Fibroblast of skin of back (primary cell): ENCODE results near the gene SLC1A4.

Source experiments
- DNase-seq: peaks from one replicate; pipeline ENCODE4 v3.0.0-alpha.2; 2013

The SLC1A4 gene

DNA sequence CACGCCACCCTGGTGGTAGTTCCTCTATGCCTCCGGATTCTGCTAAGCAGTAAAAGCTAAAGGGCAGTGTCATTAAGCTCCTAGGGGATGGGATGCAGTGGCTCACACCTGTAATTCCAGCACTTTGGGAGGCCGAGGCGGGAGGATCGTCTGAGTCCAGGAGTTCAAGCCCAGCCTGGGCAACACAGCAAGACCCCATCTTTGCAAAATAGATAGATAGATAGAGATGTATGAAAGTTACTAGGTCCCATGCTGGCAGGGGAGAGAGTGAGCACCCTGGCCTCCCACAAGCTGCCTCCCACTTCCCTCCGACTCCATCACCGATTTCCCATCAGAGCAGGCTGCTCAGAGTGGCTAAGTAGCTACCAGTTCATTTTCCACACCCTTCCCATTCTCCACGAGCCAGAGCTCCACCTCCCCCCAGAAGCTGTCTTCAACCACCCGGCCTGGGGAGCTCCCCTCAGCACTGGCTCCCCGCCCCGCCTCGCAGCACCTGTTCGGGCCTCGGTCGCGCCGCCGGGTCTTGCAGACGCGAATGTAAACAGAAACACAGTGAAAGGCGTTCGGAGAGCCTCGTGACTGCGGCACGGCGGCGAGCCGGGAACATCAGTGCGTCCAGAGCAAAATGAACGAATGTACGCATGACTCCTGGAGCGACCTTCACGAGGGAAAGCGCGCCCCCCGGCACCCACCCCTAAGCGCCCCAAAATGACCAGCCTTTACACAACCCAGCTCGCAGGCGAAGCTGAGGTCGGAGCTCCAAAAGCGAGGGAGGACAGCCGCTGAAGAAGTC lies 66.4 kb downstream of the SLC1A4 start:
- DNase-seq: no peak

- DNase-seq: peak; percentile 96
Observed at GRCh38 chr2:65056215-65057053, 67.2 kb downstream of the SLC1A4 start, which contains the start of gene CEP68. CEP68 (plus strand) TSS chr2:65056416; CDS start chr2:65069445, 13,029 bp downstream.

DNA sequence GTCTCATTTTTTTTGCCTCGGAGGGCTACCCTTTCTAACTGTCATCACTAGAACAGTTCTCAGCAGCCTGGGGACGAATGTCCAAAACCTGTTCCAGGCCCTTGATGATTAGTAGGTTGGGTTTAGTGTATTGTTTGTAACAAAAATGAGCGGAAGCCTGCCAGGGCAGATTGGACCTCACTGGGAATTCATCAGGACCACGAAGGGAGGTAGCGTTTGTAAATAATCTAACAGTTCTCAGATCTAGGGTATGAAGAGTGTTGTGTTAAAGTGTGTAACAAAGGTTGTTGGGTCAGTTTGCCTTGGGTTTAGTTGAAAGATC lies 67.8 kb downstream of the SLC1A4 start:
- no peak for DNase-seq

- peak; percentile 27 for DNase-seq
Observed at GRCh38 chr2:65057391-65058052, 68.3 kb downstream of the SLC1A4 start.

- no peak for DNase-seq
Observed at GRCh38 chr2:65059071-65059470, 69.9 kb downstream of the SLC1A4 start.

DNA sequence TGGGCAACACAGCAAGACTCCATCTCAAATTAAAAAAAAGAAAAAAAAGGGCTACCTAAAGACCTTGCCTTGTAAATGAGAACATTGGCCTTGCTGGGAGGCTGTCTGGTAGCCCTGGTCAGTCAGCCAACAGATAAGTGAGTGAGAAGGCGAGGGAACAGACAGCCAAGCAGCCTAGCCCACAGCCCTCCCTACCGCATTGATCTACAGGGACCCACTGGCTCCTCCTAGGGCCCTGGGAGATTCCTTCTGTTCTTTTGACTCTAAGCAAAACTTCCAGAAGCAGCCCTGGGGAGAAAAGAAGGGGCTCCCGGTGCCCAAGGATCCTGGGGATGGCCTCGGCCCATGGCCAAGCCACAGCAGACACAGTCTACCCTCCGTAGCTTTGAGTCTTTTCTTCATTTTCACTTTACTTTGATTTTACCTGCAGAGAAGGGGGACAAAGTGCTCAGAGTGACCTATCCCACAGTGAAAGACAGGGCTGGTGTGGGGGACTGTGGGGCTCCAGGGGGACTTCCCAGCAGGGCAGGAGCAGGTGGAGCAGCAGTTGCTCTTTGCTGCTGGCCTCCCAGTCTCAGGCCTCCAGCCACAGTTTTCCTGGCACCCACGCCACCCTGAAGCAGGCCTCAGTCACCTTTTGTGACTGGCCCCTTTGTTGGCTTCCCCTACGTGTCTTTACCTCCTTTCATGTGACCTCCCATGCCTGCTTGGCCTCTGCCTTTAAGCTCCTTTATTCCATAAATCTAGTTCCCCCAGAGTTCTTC lies 72.1 kb downstream of the SLC1A4 start:
- DNase-seq: no peak

DNA sequence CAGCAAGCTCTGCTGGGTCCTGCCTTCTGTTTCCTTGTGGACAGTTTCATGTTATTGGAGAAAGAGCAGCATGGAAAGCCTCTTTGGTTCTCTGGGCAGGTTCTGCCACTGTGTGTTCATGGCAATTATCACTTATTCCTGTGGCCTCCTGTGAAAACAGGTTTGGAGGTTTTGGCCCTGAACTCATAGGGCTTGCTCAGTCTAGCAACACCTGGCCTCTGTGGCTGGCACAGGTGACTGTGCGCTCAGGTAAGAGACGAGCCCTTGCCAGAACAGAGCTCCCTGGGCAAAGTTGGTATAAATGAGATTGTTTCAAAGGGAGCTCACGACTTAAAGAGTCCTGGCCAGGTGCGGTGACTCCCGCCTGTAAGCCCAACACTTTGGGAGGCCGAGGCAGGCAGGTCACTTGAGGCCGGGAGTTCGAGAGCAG lies 72.7 kb downstream of the SLC1A4 start:
- DNase-seq: no peak

DNA sequence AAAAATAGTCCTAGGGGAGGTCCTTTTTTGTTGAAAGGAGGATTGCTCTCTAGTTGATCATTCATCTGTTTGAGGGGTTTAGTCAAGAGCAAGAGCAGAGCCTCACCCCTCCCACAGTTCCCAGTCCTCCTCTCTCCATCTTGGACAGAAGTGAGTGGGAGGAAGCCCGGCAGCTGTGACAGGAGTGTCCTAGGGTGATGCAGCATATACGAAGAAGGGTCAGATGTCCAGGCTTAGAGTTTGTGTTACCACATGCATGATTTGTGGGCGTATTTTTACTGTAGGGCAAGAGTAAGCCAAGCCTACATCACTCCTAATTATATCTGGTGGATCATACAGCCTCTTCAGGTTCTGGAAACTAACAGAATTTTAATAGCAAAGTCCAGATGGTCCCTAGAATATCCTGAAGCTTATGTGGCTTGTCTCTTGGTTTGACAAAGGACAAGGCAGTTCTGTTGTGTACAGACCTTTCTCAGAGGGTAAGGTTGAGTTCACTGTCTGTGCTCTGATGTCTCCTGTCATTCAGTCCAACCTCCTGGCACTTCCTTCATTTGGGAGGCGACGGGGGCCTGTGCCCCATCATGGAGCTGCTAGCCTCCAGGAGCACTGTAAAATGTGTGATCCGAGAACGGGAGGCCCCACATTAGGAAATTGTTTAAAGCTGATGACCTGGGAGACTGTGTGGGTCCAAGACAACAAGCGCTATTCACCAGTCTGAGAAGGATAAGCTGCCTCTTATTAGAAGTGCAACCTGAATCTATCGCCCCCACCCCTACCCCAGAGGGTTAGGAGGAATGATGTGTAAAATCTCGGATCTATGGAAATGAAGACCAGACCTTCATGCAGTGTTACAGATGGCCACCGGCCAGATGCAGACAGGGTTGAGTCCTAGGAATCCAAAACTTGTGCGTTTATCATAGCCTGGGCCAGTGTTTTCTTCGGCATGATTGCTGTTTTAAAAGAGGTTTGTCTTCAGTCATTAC lies 73.9 kb downstream of the SLC1A4 start:
- DNase-seq: no peak

DNA sequence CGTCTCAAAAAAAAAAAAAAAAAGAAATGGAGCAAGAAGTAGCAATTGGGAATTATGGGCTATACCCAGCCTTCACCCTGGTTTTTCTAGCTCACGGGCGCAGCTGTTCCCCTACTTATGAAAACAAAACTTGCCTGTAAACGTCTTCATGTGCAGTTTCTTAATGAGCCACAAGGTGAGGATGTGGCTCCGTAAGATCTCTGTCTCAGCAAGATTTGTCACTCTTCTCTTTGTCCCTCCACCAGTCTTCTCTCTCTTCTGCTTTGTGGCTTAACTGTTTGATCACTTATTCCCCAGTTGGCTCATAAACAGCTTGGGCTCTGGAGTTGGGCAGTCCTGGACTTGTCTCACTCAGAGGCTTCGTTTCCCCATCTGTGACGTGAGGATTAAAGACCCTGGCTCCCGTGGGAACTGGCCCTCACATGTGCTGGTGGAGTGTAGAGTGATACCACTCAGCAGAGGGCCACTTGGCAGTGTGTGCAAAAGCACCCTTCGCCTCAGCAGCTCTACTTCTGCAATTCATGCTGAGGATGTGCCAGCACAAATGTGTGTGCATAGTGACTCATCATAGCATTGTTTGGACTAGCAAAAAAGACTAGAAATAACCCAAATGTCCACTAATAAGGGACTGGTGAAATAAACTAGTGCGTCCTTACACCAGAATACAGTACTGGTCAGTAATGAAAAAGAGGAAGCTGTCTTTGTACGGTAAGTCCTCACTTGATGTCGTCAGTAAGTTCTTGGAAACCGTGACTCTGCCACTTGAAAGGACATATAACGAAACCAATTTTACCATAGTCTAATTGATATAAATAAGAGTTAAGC lies 75.7 kb downstream of the SLC1A4 start:
- peak; percentile 86 for DNase-seq

- DNase-seq: no peak
Observed at GRCh38 chr2:65067806-65068553, 78.8 kb downstream of the SLC1A4 start.

DNA sequence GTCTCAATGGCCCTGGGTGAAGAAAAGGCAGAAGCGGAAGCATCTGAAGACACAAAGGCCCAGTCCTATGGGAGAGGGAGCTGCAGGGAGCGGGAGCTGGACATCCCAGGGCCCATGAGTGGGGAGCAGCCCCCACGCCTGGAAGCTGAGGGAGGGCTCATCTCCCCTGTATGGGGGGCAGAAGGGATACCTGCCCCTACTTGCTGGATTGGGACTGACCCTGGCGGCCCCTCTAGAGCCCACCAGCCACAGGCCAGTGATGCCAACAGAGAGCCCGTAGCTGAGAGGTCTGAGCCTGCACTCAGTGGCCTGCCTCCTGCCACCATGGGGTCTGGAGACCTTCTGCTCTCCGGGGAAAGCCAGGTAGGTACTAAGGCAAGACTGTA lies 80.2 kb downstream of the SLC1A4 start:
- DNase-seq: no peak

DNA sequence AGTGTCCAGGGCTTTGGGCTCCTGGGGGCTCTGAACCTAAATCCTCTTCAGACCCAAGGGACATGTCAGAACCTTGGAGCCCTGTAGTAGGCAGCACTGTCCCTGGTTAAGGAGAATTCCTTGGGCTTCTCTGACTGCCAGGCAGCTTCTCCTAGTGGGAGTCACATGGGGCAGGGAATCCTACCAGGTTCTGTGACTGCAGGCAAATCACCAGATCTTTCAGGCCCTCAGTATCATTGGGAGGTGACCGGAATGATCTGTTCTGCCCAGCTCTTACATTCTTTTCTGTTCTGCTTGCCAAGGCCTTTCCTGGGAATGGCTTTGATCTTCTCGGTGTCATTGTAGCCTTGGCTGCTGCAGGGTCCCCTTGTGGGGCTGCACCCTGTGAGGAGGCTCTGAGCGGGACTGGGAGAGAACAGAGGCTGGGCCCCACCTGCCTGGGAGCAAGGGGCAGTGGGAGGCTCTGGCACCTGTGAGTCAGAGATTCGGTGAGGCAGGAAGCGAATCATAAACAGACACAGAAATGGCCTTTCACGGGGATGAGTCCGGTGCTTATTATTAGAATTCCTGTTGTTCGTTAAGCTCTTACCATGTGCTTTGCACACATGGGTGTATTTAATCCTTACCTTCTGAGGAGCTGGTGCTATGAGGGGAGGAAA lies 81.1 kb downstream of the SLC1A4 start:
- peak; percentile 59 for DNase-seq

DNA sequence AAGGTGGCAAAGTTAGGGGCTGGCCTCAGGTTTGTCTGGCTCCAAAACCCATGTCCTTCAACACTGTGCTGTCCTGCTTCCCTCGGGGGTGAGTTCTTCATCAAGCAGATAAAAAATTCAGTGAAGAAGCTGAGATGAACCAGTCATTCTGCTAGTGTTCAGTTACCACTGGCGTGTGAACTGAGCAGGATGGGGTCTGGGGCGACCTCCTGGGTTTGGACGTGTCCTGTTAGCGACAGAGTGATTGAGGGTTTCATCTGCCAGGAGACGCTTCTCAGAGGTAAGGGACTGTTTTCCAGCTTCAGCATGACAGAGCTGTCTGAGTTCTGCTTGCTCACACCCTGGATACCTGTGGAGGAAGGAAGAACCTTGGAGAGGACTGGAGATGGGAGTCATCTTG lies 81.7 kb downstream of the SLC1A4 start:
- no peak for DNase-seq

GRCh38 chr2:65071499-65072180 lies 82.4 kb downstream of the SLC1A4 start:
- DNase-seq: no peak

DNA sequence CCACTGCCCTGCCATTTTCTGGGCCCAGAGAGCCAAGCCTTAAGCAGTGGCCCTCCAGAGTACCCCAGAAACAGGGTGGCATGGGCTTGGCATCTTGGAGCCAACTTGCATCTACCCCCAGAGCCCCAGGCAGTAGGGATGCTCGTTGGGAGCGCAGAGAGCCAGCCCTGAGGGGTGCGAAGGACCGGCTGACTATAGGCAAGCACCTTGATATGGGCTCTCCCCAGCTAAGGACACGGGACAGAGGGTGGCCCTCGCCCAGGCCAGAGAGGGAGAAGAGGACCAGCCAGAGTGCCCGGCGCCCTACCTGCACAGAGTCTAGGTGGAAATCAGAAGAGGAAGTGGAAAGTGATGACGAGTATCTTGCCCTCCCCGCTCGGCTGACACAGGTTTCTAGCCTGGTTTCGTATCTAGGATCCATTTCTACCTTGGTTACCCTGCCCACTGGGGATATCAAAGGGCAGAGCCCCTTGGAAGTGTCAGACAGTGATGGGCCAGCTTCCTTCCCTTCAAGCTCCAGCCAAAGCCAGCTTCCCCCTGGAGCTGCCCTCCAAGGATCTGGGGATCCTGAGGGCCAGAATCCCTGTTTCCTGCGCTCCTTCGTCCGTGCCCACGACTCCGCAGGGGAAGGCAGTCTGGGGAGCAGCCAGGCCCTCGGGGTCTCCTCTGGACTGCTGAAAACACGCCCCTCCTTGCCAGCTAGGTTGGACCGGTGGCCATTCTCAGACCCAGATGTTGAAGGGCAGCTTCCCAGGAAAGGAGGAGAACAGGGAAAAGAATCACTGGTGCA lies 83.2 kb downstream of the SLC1A4 start:
- no peak for DNase-seq
